ENCODE results near the gene FAM78A. TPM values are rescaled to one million over a fixed set of nuclear protein-coding genes. Genes with fewer than 3 reads are reported as not detected.

FAM78A gene
- total RNA-seq, 1 donor from 2014 or later: 0.73 TPM

DNA sequence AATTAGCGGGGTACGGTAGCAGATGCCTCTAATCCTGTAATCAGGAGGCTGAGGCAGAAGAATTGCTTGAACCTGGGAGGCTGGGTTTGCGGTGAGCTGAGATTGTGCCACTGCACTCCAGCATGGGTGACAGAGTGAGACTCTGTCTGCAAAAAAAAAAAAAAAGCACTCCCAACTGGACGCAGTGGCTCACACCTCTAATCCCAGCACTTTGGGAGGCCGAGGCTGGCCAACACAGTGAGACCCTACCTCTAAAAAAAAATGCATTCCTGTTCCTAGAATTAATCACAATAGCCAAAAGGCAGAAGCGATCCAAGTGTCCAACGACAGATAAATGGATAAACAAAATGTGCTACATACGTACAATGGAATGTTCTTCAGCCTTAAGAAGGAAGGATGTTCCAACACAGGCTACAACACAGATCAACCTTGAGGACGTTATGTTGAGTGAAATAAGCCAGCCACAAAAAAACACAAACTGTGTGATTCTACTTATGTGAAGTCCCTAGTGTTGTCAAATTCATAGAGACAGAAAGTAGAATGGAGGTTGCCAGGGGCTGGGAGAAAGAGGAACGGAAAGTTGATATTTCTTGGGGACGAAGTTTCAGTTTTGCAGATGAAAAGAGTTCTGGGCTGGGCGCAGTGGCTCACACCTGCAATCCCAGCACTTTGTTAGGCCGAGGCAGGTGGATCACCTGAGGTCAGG, 13.8 kb downstream of the FAM78A start:
- H3K27ac Mint-ChIP-seq (ENCODE audit: unreplicated experiment): no peak overlapping the region
- no peak overlapping the region for H3K4me3 Mint-ChIP-seq (ENCODE audit: unreplicated experiment)
- Histone ChIP-seq H3K27ac (ENCODE audit: low read depth, low read length) (no peak overlapping the region), H3K4me2 (ENCODE audit: low read length) (no peak overlapping the region), H3K4me3 (ENCODE audit: insufficient read depth, low read depth, low read length) (no peak overlapping the region), H3K9ac (ENCODE audit: low read length) (no peak overlapping the region), H3K36me3 (ENCODE audit: insufficient read depth, low read length) (no peaks in the 10 kb centered on the region), H2AFZ (ENCODE audit: low read depth, low read length) (no peak overlapping the region), H3K79me2 (ENCODE audit: insufficient read depth, low read length) (no peaks in the 10 kb centered on the region), H3K9me3 (ENCODE audit: insufficient read depth, low read depth, low read length) (no peaks in the 10 kb centered on the region), H3K4me1 (ENCODE audit: insufficient read depth, low read length) (no peaks in the 10 kb centered on the region), H4K20me1 (ENCODE audit: insufficient read depth, low read length) (no peaks in the 10 kb centered on the region), H3K27me3 (ENCODE audit: insufficient read depth, low read length) (no peaks in the 10 kb centered on the region)
- DNase-seq (ENCODE audit: low read depth) (no peak), FAIRE-seq (no peak)
- TF ChIP-seq EZH2 (IDR thresholded peaks at IDR 0.05; ENCODE audit: insufficient read depth, low read length): no peak
- TF ChIP-seq, protein P1, sequence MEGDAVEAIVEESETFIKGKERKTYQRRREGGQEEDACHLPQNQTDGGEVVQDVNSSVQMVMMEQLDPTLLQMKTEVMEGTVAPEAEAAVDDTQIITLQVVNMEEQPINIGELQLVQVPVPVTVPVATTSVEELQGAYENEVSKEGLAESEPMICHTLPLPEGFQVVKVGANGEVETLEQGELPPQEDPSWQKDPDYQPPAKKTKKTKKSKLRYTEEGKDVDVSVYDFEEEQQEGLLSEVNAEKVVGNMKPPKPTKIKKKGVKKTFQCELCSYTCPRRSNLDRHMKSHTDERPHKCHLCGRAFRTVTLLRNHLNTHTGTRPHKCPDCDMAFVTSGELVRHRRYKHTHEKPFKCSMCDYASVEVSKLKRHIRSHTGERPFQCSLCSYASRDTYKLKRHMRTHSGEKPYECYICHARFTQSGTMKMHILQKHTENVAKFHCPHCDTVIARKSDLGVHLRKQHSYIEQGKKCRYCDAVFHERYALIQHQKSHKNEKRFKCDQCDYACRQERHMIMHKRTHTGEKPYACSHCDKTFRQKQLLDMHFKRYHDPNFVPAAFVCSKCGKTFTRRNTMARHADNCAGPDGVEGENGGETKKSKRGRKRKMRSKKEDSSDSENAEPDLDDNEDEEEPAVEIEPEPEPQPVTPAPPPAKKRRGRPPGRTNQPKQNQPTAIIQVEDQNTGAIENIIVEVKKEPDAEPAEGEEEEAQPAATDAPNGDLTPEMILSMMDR (IDR thresholded peaks at IDR 0.05; ENCODE audit: insufficient read depth, low read depth, low read length): no peak
- peaks cover 23% of the 10 kb centered on the region for H3K27me3 Mint-ChIP-seq (ENCODE audit: low read depth, unreplicated experiment)
- H3K9me3 Mint-ChIP-seq (ENCODE audit: unreplicated experiment): peaks cover 2% of the 10 kb centered on the region
- peaks cover 5% of the 10 kb centered on the region for H3K36me3 Mint-ChIP-seq (ENCODE audit: low read depth, unreplicated experiment)
- H3K4me1 Mint-ChIP-seq (ENCODE audit: low read depth, unreplicated experiment): no peaks in the 10 kb centered on the region

DNA sequence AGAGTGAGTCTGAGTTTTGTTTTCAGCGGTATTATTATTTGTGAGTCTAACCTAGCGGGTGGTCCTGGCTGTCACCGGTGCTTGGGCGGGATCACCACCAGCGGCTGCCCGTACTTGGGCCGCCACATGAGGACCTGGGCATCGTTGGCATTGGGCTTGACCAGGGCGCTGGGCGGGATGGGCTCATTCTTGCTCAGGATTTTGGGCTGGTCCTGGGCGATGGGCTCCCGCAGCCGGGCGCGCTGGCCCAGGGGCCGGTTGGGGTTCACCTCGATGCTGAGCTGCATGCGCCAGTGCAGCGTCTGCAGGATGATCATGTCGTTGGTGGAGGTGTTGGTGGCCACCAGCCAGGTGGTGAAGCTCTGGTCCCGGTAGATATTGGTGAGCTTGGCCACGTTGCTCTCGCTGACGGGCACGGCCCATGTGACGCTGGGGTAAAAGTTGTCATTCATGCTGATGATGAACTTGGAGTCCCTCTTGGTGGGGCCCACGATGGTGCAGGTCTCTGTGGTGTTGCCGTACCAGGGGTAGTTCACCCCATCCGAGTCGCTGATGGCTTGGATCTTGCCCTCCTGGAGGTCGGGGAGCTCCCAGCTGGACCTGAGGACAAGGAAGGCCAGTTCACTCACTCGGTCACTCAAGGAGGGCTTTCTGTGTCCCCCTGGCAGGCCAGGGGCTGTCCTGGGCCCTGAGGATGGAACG, 15.4 kb downstream of the FAM78A start:
- H3K27me3 Mint-ChIP-seq (ENCODE audit: low read depth, unreplicated experiment): peaks cover 20% of the 10 kb centered on the region
- no peak for DNase-seq (ENCODE audit: low read depth)
- no peak overlapping the region for H3K27ac Mint-ChIP-seq (ENCODE audit: unreplicated experiment)
- H3K36me3 ChIP-seq (ENCODE audit: insufficient read depth, low read length): no peaks in the 10 kb centered on the region
- no peak overlapping the region for H3K4me3 Mint-ChIP-seq (ENCODE audit: unreplicated experiment)
- H3K9ac ChIP-seq (ENCODE audit: low read length): no peak overlapping the region
- no peaks in the 10 kb centered on the region for H3K9me3 ChIP-seq (ENCODE audit: insufficient read depth, low read depth, low read length)
- peaks cover 9% of the 10 kb centered on the region for H3K4me1 ChIP-seq (ENCODE audit: insufficient read depth, low read length)
- no peak for FAIRE-seq
- H3K27ac ChIP-seq (ENCODE audit: low read depth, low read length): no peak overlapping the region
- H3K4me1 Mint-ChIP-seq (ENCODE audit: low read depth, unreplicated experiment): peaks cover 5% of the 10 kb centered on the region
- peaks cover 5% of the 10 kb centered on the region for H3K36me3 Mint-ChIP-seq (ENCODE audit: low read depth, unreplicated experiment)
- no peaks in the 10 kb centered on the region for H3K79me2 ChIP-seq (ENCODE audit: insufficient read depth, low read length)
- TF ChIP-seq EZH2 (IDR thresholded peaks at IDR 0.05; ENCODE audit: insufficient read depth, low read length): no peak
- TF ChIP-seq, protein P1 (IDR thresholded peaks at IDR 0.05; ENCODE audit: insufficient read depth, low read depth, low read length): no peak
- H3K4me2 ChIP-seq (ENCODE audit: low read length): no peak overlapping the region
- H2AFZ ChIP-seq (ENCODE audit: low read depth, low read length): no peak overlapping the region
- no peaks in the 10 kb centered on the region for H4K20me1 ChIP-seq (ENCODE audit: insufficient read depth, low read length)
- peaks cover 2% of the 10 kb centered on the region for H3K9me3 Mint-ChIP-seq (ENCODE audit: unreplicated experiment)
- H3K27me3 ChIP-seq (ENCODE audit: insufficient read depth, low read length): no peaks in the 10 kb centered on the region
- no peak overlapping the region for H3K4me3 ChIP-seq (ENCODE audit: insufficient read depth, low read depth, low read length)

Measured in astrocyte (in vitro differentiated cells and primary cell).